NCI-H1092 treated with DMSO at 0.1 percent for 48 hours (cell line): ENCODE data around the gene SOD2.
"Not testable (repeated sequence)": the region's sequence is repeated elsewhere in the genome, so short reads cannot be mapped to it uniquely, and the experiment has no call there.

Experiments
- DNase-seq: peaks from one replicate; lab custom pipeline; 2025; lab: John Stamatoyannopoulos, UW

The SOD2 gene

GRCh38 chr6:159682295-159682694, 10.7 kb downstream of the SOD2 start:
- DNase-seq: no peak

GRCh38 chr6:159681191-159681880, 11.7 kb downstream of the SOD2 start:
- no peak for DNase-seq

GRCh38 chr6:159680104-159680503, 12.9 kb downstream of the SOD2 start:
- DNase-seq: no peak

GRCh38 chr6:159679091-159680077, 13.7 kb downstream of the SOD2 start:
- no peak for DNase-seq

GRCh38 chr6:159678574-159678973, 14.5 kb downstream of the SOD2 start:
- DNase-seq: no peak

- no peak for DNase-seq
Measured at GRCh38 chr6:159677506-159678165, 15.4 kb downstream of the SOD2 start.

- DNase-seq: no peak
Measured at GRCh38 chr6:159676890-159677505, 16.0 kb downstream of the SOD2 start.

GRCh38 chr6:159676236-159676635, 16.8 kb downstream of the SOD2 start:
- not testable (repeated sequence) for DNase-seq

GRCh38 chr6:159665868-159666635, 27.0 kb downstream of the SOD2 start:
- no peak for DNase-seq

- DNase-seq: not testable (repeated sequence)
Measured at GRCh38 chr6:159663368-159663889, 29.6 kb downstream of the SOD2 start.

GRCh38 chr6:159661977-159662376, 31.1 kb downstream of the SOD2 start:
- DNase-seq: not testable (repeated sequence)

GRCh38 chr6:159655409-159655988, 37.5 kb downstream of the SOD2 start:
- no peak for DNase-seq

GRCh38 chr6:159654483-159655098, 38.5 kb downstream of the SOD2 start:
- peak; percentile 54 for DNase-seq

- no peak for DNase-seq
Measured at GRCh38 chr6:159650314-159650713, 42.7 kb downstream of the SOD2 start.

- DNase-seq: no peak
Measured at GRCh38 chr6:159649441-159649840, 43.6 kb downstream of the SOD2 start.

GRCh38 chr6:159646733-159647132, 46.3 kb downstream of the SOD2 start:
- DNase-seq: no peak

- DNase-seq: no peak
Measured at GRCh38 chr6:159646116-159646515, 46.9 kb downstream of the SOD2 start.

GRCh38 chr6:159645640-159646039, 47.4 kb downstream of the SOD2 start:
- no peak for DNase-seq
